HepG2 (cell line): ENCODE data around the gene AQP12A. TPM values are rescaled to one million over a fixed set of nuclear protein-coding genes. Genes with fewer than 3 reads are reported as not detected.

Experiments used
- ATAC-seq: fragments of 200-7000 bp; cut with Tn5 transposase; 3 replicates; pipeline ENCODE4 v1.9.1; 2020; ENCODE audit warnings: mild to moderate bottlenecking, moderate library complexity
- BruUV-seq: library from RNA; stranded (reverse); fragments of 400-500 nt; replicated peaks from 2 replicates; lab custom pipeline; 2021; lab: Mats Ljungman, UMichigan
- CTCF ChIA-PET: fragments of 300-600 bp; formaldehyde crosslinking; extraction: SDS; loops from one replicate; lab custom pipeline; 2021; ENCODE audit warnings: low total read pairs, inconsistent platforms, low intra/inter-chr PET ratio; lab: Yijun Ruan, JAX
- POLR2A ChIA-PET: fragments of 350-600 bp; sonication (Branson Sonifier 250); formaldehyde crosslinking; loops from one replicate; lab custom pipeline; 2020; ENCODE audit warnings: antibody characterized with exemption, inconsistent platforms; lab: Yijun Ruan, JAX
- DNase-seq: peaks from one replicate; pipeline ENCODE4 v3.0.0-alpha.2; 2015; ENCODE audit warnings: low spot score
- FAIRE-seq: peaks from 3 replicates; lab custom pipeline; 2011; peaks lifted over from hg19 to GRCh38; lab: Jason Lieb, UNC
- H2AFZ ChIP-seq: one replicate; pipeline ENCODE4 v1.6.1; 2011; ENCODE audit warnings: low read length, inconsistent platforms
- H3K27ac ChIP-seq: fragments of 300-600 bp; 3 replicates; pipeline ENCODE4 v1.8.0; 2011; ENCODE audit warnings: mixed run types, mild to moderate bottlenecking, mixed read lengths, low read length, inconsistent platforms; ENCODE audit not compliant: insufficient read depth; ENCODE audit errors: extremely low read length
- H3K27me3 ChIP-seq, 2 experiments: fragments of 200-600 bp in 1 of 2; 2 replicates in 1 of 2; 3 replicates in 1 of 2; pipeline versions ENCODE4 v1.6.0 to v1.8.0; 2011; ENCODE audit warnings: low read length in 2 of 2, mild to moderate bottlenecking in 2 of 2, moderate library complexity in 2 of 2, inconsistent platforms in 1 of 2; ENCODE audit not compliant: insufficient read depth in 2 of 2, control insufficient read depth in 1 of 2
- H3K36me3 ChIP-seq, 2 experiments: fragments of 200-600 bp in 1 of 2; replicated peaks in 1 of 2; 2 replicates in 1 of 2; 3 replicates in 1 of 2; pipeline versions ENCODE4 v1.5.1 to v1.8.0; 2011; ENCODE audit warnings: low read length in 2 of 2, inconsistent platforms in 1 of 2; ENCODE audit not compliant: insufficient read depth in 2 of 2, control insufficient read depth in 1 of 2
- H3K4me1 ChIP-seq: 2 replicates; pipeline ENCODE4 v1.5.1; 2012; ENCODE audit warnings: low read length, inconsistent platforms; ENCODE audit not compliant: insufficient read depth
- H3K4me2 ChIP-seq: 2 replicates; pipeline ENCODE4 v1.6.0; 2011; ENCODE audit warnings: low read depth, low read length, inconsistent platforms
- H3K4me3 ChIP-seq, 3 experiments: fragments of 200-600 bp in 1 of 3; sonication (generic), shearing (Covaris generic) in 1 of 3; replicated peaks in 1 of 3; 2 replicates each; pipeline ENCODE4 v1.5.1; 2011 to 2016; ENCODE audit warnings: low read length in 3 of 3, inconsistent platforms in 2 of 3, low read depth in 2 of 3, mild to moderate bottlenecking in 2 of 3, control low read depth in 1 of 3, mixed read lengths in 1 of 3; ENCODE audit not compliant: insufficient read depth in 1 of 3
- H3K79me2 ChIP-seq: one replicate; pipeline ENCODE4 v1.6.1; 2011; ENCODE audit warnings: low read length, inconsistent platforms; ENCODE audit not compliant: insufficient read depth
- H3K9ac ChIP-seq: 2 replicates; pipeline ENCODE4 v1.6.0; 2011; ENCODE audit warnings: mild to moderate bottlenecking, low read depth, low read length, inconsistent platforms; ENCODE audit not compliant: insufficient read depth
- H3K9me3 ChIP-seq: 2 replicates; pipeline ENCODE4 v1.5.1; 2012; ENCODE audit warnings: mild to moderate bottlenecking, low read length
- H4K20me1 ChIP-seq: 2 replicates; pipeline ENCODE4 v1.6.0; 2011; ENCODE audit warnings: inconsistent platforms, mild to moderate bottlenecking, low read length, moderate library complexity; ENCODE audit not compliant: insufficient read depth
- AKNA ChIP-seq: sonication (generic); formaldehyde crosslinking; IDR thresholded peaks from 2 replicates; pipeline ENCODE4 v1.4.0; 2020; ENCODE audit warnings: missing genetic modification reagents, borderline replicate concordance
- ATM ChIP-seq: fragments of 450-650 bp; IDR thresholded peaks from 2 replicates; pipeline ENCODE4 v1.7.1; 2017; ENCODE audit warnings: mild to moderate bottlenecking, borderline replicate concordance
- FOSL1 ChIP-seq: sonication (generic); formaldehyde crosslinking; IDR thresholded peaks from 2 replicates; pipeline ENCODE4 v1.9.0; 2021; ENCODE audit warnings: missing genetic modification reagents, borderline replicate concordance
- HES4 ChIP-seq: sonication (generic); formaldehyde crosslinking; IDR thresholded peaks from 2 replicates; pipeline ENCODE4 v1.9.0; 2021; ENCODE audit warnings: mild to moderate bottlenecking, missing genetic modification reagents, borderline replicate concordance
- NFATC3 ChIP-seq: sonication (generic); formaldehyde crosslinking; IDR thresholded peaks from 2 replicates; pipeline ENCODE4 v1.5.1; 2020; ENCODE audit warnings: mild to moderate bottlenecking, missing genetic modification reagents
- NR2F1 ChIP-seq, 2 experiments: fragments of 450-650 bp in 1 of 2; formaldehyde crosslinking in 1 of 2; IDR thresholded peaks; 2 replicates each; pipeline versions ENCODE4 v1.5.0 to v1.6.1; 2016 to 2020; ENCODE audit warnings: mild to moderate bottlenecking in 1 of 2, missing compliant biosample characterization in 1 of 2, missing genetic modification reagents in 1 of 2, moderate library complexity in 1 of 2
- POGZ ChIP-seq: sonication (generic); formaldehyde crosslinking; IDR thresholded peaks from 2 replicates; pipeline ENCODE4 v1.4.0; 2020; ENCODE audit warnings: mild to moderate bottlenecking, missing genetic modification reagents
- TCF7L2 ChIP-seq: IDR thresholded peaks from 2 replicates; pipeline ENCODE4 v1.6.1; 2011; ENCODE audit warnings: mild to moderate bottlenecking, low read depth, low read length, moderate library complexity
- WGBS: methylation state at CpG from one replicate; pipeline ENCODE4 v1.1.6; 2017; ENCODE audit warnings: low lambda C conversion rate; 5-methylcytosine and 5-hydroxymethylcytosine counted together
- in situ Hi-C: cut with HindIII; loops from 2 replicates; pipeline ENCODE4 v1.10.0; 2017; ENCODE audit warnings: low pct_unique_long_range_greater_than_20kb; ENCODE audit not compliant: extremely low pct_ligation_motif_present
- intact Hi-C: fragments of 100-400 bp; cut with micrococcal nuclease; formaldehyde crosslinking; loops from one replicate; pipeline ENCODE4 v1.10.0; 2022; ENCODE audit not compliant: unreplicated experiment
- polyA plus RNA-seq, 8 experiments: library from polyadenylated mRNA; depleted of rRNA in 3 of 8; stranded (reverse) in 7 of 8; unstranded in 1 of 8; fragments of >200 nt; fragmentation: Illumina TruSeq in 4 of 8; extraction: Trizol in 4 of 8; gene quantifications; 2 replicates each; pipeline versions ENCODE4 v1.2.1 to v1.2.3, GENCODE V29; 2011 to 2016; ENCODE audit warnings: low read depth in 4 of 8, missing spikeins in 1 of 8, mixed read lengths in 1 of 8; ENCODE audit not compliant: insufficient read depth in 1 of 8
- total RNA-seq, 5 experiments: library from RNA; depleted of rRNA; stranded (reverse); fragments of >200 nt; fragmentation: Illumina TruSeq; extraction: Trizol; gene quantifications; 2 replicates each; pipeline ENCODE4 v1.2.3, GENCODE V29; 2016; ENCODE audit warnings: low read depth in 1 of 5

AQP12A gene
- total and polyA plus RNA-seq, 2 of the 13 experiments (the other 11 are each of a cell fraction or from before 2014, with no cell fraction given) = not detected

GRCh38 chr2:240717681-240718581, 26.3 kb downstream of the AQP12A start:
- no TSS peak for BruUV-seq
- Histone ChIP-seq H4K20me1 (no peaks in the 10 kb centered on the region; the same call in 1 of the 2 replicates), H3K36me3 (no peaks in the 10 kb centered on the region), H3K9ac (no peak overlapping the region), H3K4me3 (no peak overlapping the region), H3K27ac (no peak overlapping the region), H3K79me2 (no peaks in the 10 kb centered on the region), H3K9me3 (no peaks in the 10 kb centered on the region), H3K4me1 (no peaks in the 10 kb centered on the region), H2AFZ (no peak overlapping the region), H3K27me3 (peaks cover 68 to 100% of the 10 kb centered on the region in 2 experiments), H3K4me2 (no peak overlapping the region)
- ATAC-seq (no peak), FAIRE-seq (no peak), DNase-seq (no peak)
- in situ Hi-C loops = no loop called here
- ChIA-PET CTCF (no interaction called here), POLR2A (no interaction called here)
- 44% methylated on average over 24 of the region's 31 CpGs for WGBS
- intact Hi-C loops = no loop called here
- no peak for TF ChIP-seq FOSL1 (CRISPR knock-in tag)
- TF ChIP-seq TCF7L2 = no peak
- TF ChIP-seq ATM = no peak
- TF ChIP-seq NR2F1 (CRISPR knock-in tag; IDR thresholded peaks at IDR 0.05) = no peak
- no peak for TF ChIP-seq POGZ (CRISPR knock-in tag)
- no peak for TF ChIP-seq NFATC3 (CRISPR knock-in tag)

GRCh38 chr2:240718896-240719490, 27.3 kb downstream of the AQP12A start:
- Histone ChIP-seq H3K27me3 (peaks cover 71 to 100% of the 10 kb centered on the region in 2 experiments), H3K4me3 (no peak overlapping the region), H2AFZ (no peak overlapping the region), H3K27ac (no peak overlapping the region), H3K4me2 (no peak overlapping the region), H3K36me3 (no peaks in the 10 kb centered on the region), H3K9ac (no peak overlapping the region), H3K79me2 (no peaks in the 10 kb centered on the region), H3K9me3 (no peaks in the 10 kb centered on the region), H3K4me1 (no peaks in the 10 kb centered on the region), H4K20me1 (no peaks in the 10 kb centered on the region; the same call in 1 of the 2 replicates)
- no peak for ATAC-seq
- no peak for TF ChIP-seq AKNA
- TF ChIP-seq HES4 (CRISPR knock-in tag) = 0 out of 2 replicates have a peak, but pooled peaks have one; percentile 23
- DNase-seq = no peak
- POLR2A ChIA-PET = no interaction called here
- no peak for FAIRE-seq
- intact Hi-C loops (no loop called here), in situ Hi-C loops (no loop called here)
- BruUV-seq = no TSS peak
- WGBS = 21% methylated on average over 10 of the region's 25 CpGs
- CTCF ChIA-PET = no interaction called here
